Liver (tissue), 9 donors: Measurements from ENCODE around the gene NKX1-1. TPM values are rescaled to one million over a fixed set of nuclear protein-coding genes. Genes with fewer than 3 reads are reported as not detected.

Experiments used
- DNase-seq: peaks from one replicate; pipeline ENCODE4 v3.0.0-alpha.2; 2017; ENCODE audit warnings: low spot score
- H3K27ac ChIP-seq, 2 donors: one replicate each; pipeline ENCODE4 v1.7.0; 2013; ENCODE audit warnings: inconsistent platforms in 2 of 2, low read length in 2 of 2, control low read depth in 1 of 2, low read depth in 1 of 2, mild to moderate bottlenecking in 1 of 2
- H3K27me3 ChIP-seq, 4 donors: one replicate each; pipeline versions ENCODE4 v1.6.1 to v1.7.0; 2013; ENCODE audit warnings: low read length in 3 of 4, inconsistent platforms in 1 of 4, mild to moderate bottlenecking in 1 of 4, moderate library complexity in 1 of 4; ENCODE audit not compliant: control insufficient read depth in 4 of 4, insufficient read depth in 4 of 4
- H3K36me3 ChIP-seq, 4 donors: one replicate each; pipeline versions ENCODE4 v1.6.1 to v1.7.0; 2013; ENCODE audit warnings: low read length in 3 of 4, mild to moderate bottlenecking in 3 of 4, low read depth in 1 of 4, moderate library complexity in 1 of 4; ENCODE audit not compliant: control insufficient read depth in 4 of 4, insufficient read depth in 3 of 4
- H3K4me1 ChIP-seq, 4 donors: one replicate each; pipeline versions ENCODE4 v1.6.1 to v1.7.0; 2013; ENCODE audit warnings: low read length in 3 of 4, mild to moderate bottlenecking in 3 of 4, moderate library complexity in 1 of 4; ENCODE audit not compliant: control insufficient read depth in 4 of 4, insufficient read depth in 4 of 4
- H3K4me3 ChIP-seq, 3 donors: one replicate each; pipeline versions ENCODE4 v1.6.1 to v1.7.0; 2013; ENCODE audit warnings: low read length in 3 of 3, control low read depth in 1 of 3, low read depth in 1 of 3, mild to moderate bottlenecking in 1 of 3
- H3K9ac ChIP-seq, 2 donors: one replicate each; pipeline ENCODE4 v1.7.0; 2013; ENCODE audit warnings: low read length in 2 of 2, mild to moderate bottlenecking in 2 of 2, moderate library complexity in 2 of 2, control low read depth in 1 of 2, low read depth in 1 of 2
- H3K9me3 ChIP-seq, 4 donors: one replicate each; pipeline versions ENCODE4 v1.6.1 to v1.7.0; 2013; ENCODE audit warnings: low read length in 3 of 4; ENCODE audit not compliant: control insufficient read depth in 4 of 4
- CTCF ChIP-seq: fragments of 150-350 bp; IDR thresholded peaks from 2 replicates; pipeline ENCODE4 v1.5.1; 2017; ENCODE audit warnings: improper control_type of control experiment, low read depth, low read length; ENCODE audit not compliant: missing input control
- EGR1 ChIP-seq, 2 donors: IDR thresholded peaks; 2 replicates each; pipeline ENCODE4 v1.6.1; 2016 to 2018; ENCODE audit warnings: antibody characterized with exemption in 2 of 2, low read depth in 2 of 2
- FOXA1 ChIP-seq: IDR thresholded peaks from 2 replicates; pipeline ENCODE4 v1.6.1; 2016; ENCODE audit warnings: antibody characterized with exemption
- FOXA2 ChIP-seq: IDR thresholded peaks from 2 replicates; pipeline ENCODE4 v1.6.1; 2016; ENCODE audit warnings: antibody characterized with exemption
- HNF4A ChIP-seq, 2 donors: conservative IDR thresholded peaks; 2 replicates each; pipeline ENCODE4 v1.6.1; 2016; ENCODE audit warnings: antibody characterized with exemption in 2 of 2, mild to moderate bottlenecking in 2 of 2
- JUND ChIP-seq, 2 donors: IDR thresholded peaks; 2 replicates each; pipeline ENCODE4 v1.6.1; 2016; ENCODE audit warnings: antibody characterized with exemption in 2 of 2
- NR2F2 ChIP-seq: IDR thresholded peaks from 2 replicates; pipeline ENCODE4 v1.6.1; 2016; ENCODE audit warnings: antibody characterized with exemption
- REST ChIP-seq: IDR thresholded peaks from 2 replicates; pipeline ENCODE4 v1.6.1; 2016; ENCODE audit warnings: antibody characterized with exemption, mild to moderate bottlenecking
- SP1 ChIP-seq: IDR thresholded peaks from 2 replicates; pipeline ENCODE4 v1.6.1; 2018; ENCODE audit warnings: antibody characterized with exemption, mild to moderate bottlenecking
- WGBS: extraction: QIAGEN DNeasy Blood & Tissue Kit; methylation state at CpG from one replicate; pipeline ENCODE4 v1.1.7; 2013; 5-methylcytosine and 5-hydroxymethylcytosine counted together
- polyA plus RNA-seq, 2 donors: library from polyadenylated mRNA; stranded (reverse) in 1 of 2; unstranded in 1 of 2; fragments of 200-250 nt in 1 of 2; fragments of >200 nt in 1 of 2; fragmentation: Nextera tagmentation in 1 of 2; extraction: Ambion mirVana in 1 of 2; gene quantifications; one replicate each; pipeline versions ENCODE4 v1.2.1 to v1.2.3, GENCODE V29; 2013 to 2015
- total RNA-seq, 2 donors: library from RNA; depleted of rRNA; stranded (reverse); fragments of >200 nt; gene quantifications; one replicate each; pipeline ENCODE4 v1.2.3, GENCODE V29; 2014
- TF ChIP-seq, protein P1 (sequence below): IDR thresholded peaks from 2 replicates; pipeline ENCODE4 v1.6.1; 2016; ENCODE audit warnings: antibody characterized with exemption
- TF ChIP-seq, protein P2 (sequence below): IDR thresholded peaks from 2 replicates; pipeline ENCODE4 v1.6.1; 2016; ENCODE audit warnings: antibody characterized with exemption
- donor health status: healthy.
- donor health status: healthy.
- donor health status: healthy.
- donor health status: healthy.
- donor health status: healthy.

NKX1-1 gene
- total and polyA plus RNA-seq, 4 donors, result not detected

DNA sequence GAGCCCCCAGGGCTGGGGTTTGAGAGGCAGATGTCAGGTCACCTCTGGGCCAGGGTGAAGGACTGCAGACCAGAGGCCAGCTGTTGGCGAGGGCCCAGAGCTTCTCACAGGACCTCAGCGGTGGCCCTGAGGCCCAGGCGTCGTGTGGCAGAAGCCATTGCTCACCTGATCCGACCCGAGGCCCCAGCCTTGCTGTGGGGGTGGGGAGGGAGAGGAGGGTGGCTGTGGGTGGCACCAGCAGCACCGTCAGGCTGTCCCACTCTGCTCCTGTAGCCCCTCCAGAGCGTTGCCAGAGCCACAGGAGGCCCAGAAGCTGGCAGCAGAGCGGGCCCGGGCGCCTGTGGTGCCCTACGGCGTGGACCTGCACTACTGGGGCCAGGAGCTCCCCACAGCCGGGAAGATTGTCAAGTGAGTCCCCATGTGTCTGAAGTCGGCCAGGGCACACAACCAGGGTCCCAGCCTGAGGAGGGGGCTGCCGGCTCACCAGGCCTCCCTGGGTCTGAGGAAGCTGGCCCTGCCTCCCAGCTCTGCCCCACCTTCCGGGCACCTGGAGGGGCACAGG is 30.4 kb downstream of the NKX1-1 start:
- H3K4me1 ChIP-seq, result peaks cover 0 to 5% (median 2%) of the 10 kb centered on the region in 4 donors
- H3K9ac ChIP-seq, result no peak overlapping the region
- H3K36me3 ChIP-seq, result peaks cover 0 to 12% (median 6%) of the 10 kb centered on the region in 4 donors
- TF ChIP-seq HNF4A (conservative IDR thresholded peaks at IDR 0.05), result no peak
- no peak for TF ChIP-seq FOXA2
- H3K9me3 ChIP-seq, result no peaks in the 10 kb centered on the region
- no peaks in the 10 kb centered on the region for H3K27me3 ChIP-seq
- H3K4me3 ChIP-seq, result no peak overlapping the region
- no peak overlapping the region for H3K27ac ChIP-seq
- DNase-seq, result no peak
- 96% methylated on average over 17 of the region's 17 CpGs for WGBS

DNA sequence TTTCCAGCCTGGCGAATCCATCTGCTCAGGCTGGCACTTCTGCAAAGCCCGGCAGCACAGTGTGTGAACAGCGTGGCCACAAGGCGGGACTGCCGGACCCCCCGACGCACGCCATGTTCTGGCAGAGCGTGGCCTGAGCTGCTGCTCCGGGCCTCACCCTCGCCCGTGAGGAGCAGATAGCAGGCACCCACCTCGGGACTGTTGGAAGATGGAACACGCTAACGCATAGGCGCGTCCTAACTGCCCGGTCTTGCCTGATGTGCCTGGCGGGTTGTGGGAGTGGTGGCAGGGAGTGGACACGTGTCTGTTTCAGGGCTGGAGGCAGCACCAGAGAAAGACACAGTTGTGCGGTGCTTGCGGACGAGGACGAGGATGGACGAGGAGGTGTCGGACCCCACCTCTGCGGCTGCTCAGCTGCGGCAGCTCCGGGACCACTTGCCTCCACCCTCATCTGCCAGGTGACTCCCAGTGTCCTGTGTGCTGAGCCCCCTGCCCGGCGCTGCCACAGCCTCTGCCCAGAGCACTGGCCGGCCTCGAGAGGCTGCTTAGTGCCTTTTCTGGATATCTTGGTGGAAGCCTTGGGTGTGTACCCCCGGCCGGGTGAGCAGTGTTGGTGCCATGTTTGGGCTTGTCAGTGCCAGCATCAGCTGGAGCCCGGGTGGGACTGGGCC is 31.1 kb downstream of the NKX1-1 start:
- Histone ChIP-seq H3K9me3 (no peaks in the 10 kb centered on the region), H3K27me3 (no peaks in the 10 kb centered on the region), H3K27ac (no peak overlapping the region), H3K36me3 (peaks cover 0 to 10% (median 6%) of the 10 kb centered on the region in 4 donors), H3K4me1 (peaks cover 0 to 9% (median 6%) of the 10 kb centered on the region in 4 donors), H3K9ac (no peak overlapping the region), H3K4me3 (no peak overlapping the region)
- DNase-seq, result no peak
- TF ChIP-seq FOXA1 (no peak), NR2F2 (no peak), JUND (IDR thresholded peaks at IDR 0.05) (no peak), REST (no peak), CTCF (no peak), EGR1 (IDR thresholded peaks at IDR 0.05; ENCODE audit: low read depth in 2 of 2) (no peak), SP1 (no peak)
- TF ChIP-seq, protein P1, sequence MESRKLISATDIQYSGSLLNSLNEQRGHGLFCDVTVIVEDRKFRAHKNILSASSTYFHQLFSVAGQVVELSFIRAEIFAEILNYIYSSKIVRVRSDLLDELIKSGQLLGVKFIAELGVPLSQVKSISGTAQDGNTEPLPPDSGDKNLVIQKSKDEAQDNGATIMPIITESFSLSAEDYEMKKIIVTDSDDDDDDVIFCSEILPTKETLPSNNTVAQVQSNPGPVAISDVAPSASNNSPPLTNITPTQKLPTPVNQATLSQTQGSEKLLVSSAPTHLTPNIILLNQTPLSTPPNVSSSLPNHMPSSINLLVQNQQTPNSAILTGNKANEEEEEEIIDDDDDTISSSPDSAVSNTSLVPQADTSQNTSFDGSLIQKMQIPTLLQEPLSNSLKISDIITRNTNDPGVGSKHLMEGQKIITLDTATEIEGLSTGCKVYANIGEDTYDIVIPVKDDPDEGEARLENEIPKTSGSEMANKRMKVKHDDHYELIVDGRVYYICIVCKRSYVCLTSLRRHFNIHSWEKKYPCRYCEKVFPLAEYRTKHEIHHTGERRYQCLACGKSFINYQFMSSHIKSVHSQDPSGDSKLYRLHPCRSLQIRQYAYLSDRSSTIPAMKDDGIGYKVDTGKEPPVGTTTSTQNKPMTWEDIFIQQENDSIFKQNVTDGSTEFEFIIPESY, result no peak
- TF ChIP-seq, protein P2, sequence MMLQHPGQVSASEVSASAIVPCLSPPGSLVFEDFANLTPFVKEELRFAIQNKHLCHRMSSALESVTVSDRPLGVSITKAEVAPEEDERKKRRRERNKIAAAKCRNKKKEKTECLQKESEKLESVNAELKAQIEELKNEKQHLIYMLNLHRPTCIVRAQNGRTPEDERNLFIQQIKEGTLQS, result no peak
- WGBS, result 98% methylated on average over 36 of the region's 36 CpGs
